Activated CD4-positive, alpha-beta T cell treated with anti-CD3 and anti-CD28 coated beads for 36 hours (primary cell): ENCODE measurements around the gene OR2K2. TPM values are rescaled to one million over a fixed set of nuclear protein-coding genes. Genes with fewer than 3 reads are reported as not detected.
"Not testable (repeated sequence)": the region's sequence is repeated elsewhere in the genome, so short reads cannot be mapped to it uniquely, and the experiment has no call there.

ENCODE experiments used
- ATAC-seq: fragments of 200-7000 bp; cut with Tn5 transposase; one replicate; pipeline ENCODE4 v1.10.0; 2021; ENCODE audit warnings: mild to moderate bottlenecking, moderate library complexity
- CTCF ChIA-PET: fragments of 350-600 bp; sonication (Branson Sonifier 250); formaldehyde crosslinking; loops from one replicate; lab custom pipeline; 2021; ENCODE audit warnings: antibody characterized with exemption; lab: Charles Lee
- POLR2A ChIA-PET: fragments of 350-600 bp; sonication (Branson Sonifier 250); formaldehyde crosslinking; loops from one replicate; lab custom pipeline; 2021; ENCODE audit warnings: antibody characterized with exemption, inconsistent platforms; lab: Charles Lee
- DNase-seq: peaks from one replicate; pipeline ENCODE4 v3.0.0-alpha.2; 2020
- H3K27ac Mint-ChIP-seq: one replicate; pipeline ENCODE4 v1.8.0; 2021; ENCODE audit warnings: mixed read lengths
- H3K27me3 Mint-ChIP-seq: one replicate; pipeline ENCODE4 v1.8.0; 2021; ENCODE audit warnings: mixed read lengths
- H3K36me3 Mint-ChIP-seq: one replicate; pipeline ENCODE4 v1.8.0; 2021; ENCODE audit warnings: low read depth, mixed read lengths
- H3K4me1 Mint-ChIP-seq: one replicate; pipeline ENCODE4 v1.8.0; 2021; ENCODE audit warnings: mixed read lengths
- H3K4me3 Mint-ChIP-seq: one replicate; pipeline ENCODE4 v1.8.0; 2021; ENCODE audit warnings: mild to moderate bottlenecking, moderate library complexity, mixed read lengths
- H3K9me3 Mint-ChIP-seq: one replicate; pipeline ENCODE4 v1.8.0; 2021; ENCODE audit warnings: low read depth, mixed read lengths
- intact Hi-C, 2 experiments: fragments of 100-400 bp; cut with DNase I in 1 of 2; cut with micrococcal nuclease in 1 of 2; formaldehyde crosslinking; loops; one replicate each; pipeline versions ENCODE4 v1.14.2 to v1.15.1; 2022 to 2024; cut with DNase I, micrococcal nuclease
- total RNA-seq, 2 experiments: library from RNA; stranded (reverse); gene quantifications; one replicate each; pipeline ENCODE4 v1.2.3, GENCODE V29; 2021

The OR2K2 gene
- total RNA-seq, 2 experiments from 2014 or later = not detected

GRCh38 chr9:111297066-111297824 is 32.8 kb downstream of the OR2K2 start:
- H3K27me3 Mint-ChIP-seq = peaks cover 10% of the 10 kb centered on the region
- no peak for ATAC-seq
- H3K9me3 Mint-ChIP-seq = peaks cover 3% of the 10 kb centered on the region
- intact Hi-C loops = loop anchor here (5.0 kb wide), 4 partner anchors 260 to 870 kb away; partner anchors contain the start of gene LPAR1 (in 1 of the 2)
- no peaks in the 10 kb centered on the region for H3K36me3 Mint-ChIP-seq
- H3K27ac Mint-ChIP-seq = no peak overlapping the region
- POLR2A ChIA-PET = interaction anchor here (0.6 kb wide), 1 partner anchor 23 kb away, joined by 4 read pairs; no protein-coding TSS in a partner anchor
- DNase-seq = no peak
- no peak overlapping the region for H3K4me3 Mint-ChIP-seq
- H3K4me1 Mint-ChIP-seq = no peaks in the 10 kb centered on the region
- CTCF ChIA-PET = interaction anchor here (1.1 kb wide), 1 partner anchor 8 kb away, joined by 4 read pairs; no protein-coding TSS in a partner anchor

- CTCF ChIA-PET = interaction anchor here (0.8 kb wide), 1 partner anchor 1112 kb away, joined by 5 read pairs; no protein-coding TSS in a partner anchor
- ATAC-seq = no peak
- H3K4me1 Mint-ChIP-seq = no peaks in the 10 kb centered on the region
- H3K4me3 Mint-ChIP-seq = no peak overlapping the region
- no peak for DNase-seq
- peaks cover 16% of the 10 kb centered on the region for H3K27me3 Mint-ChIP-seq
- no peak overlapping the region for H3K27ac Mint-ChIP-seq
- peaks cover 3% of the 10 kb centered on the region for H3K9me3 Mint-ChIP-seq
- intact Hi-C loops = loop anchor here (5.0 kb wide), 4 partner anchors 258 to 868 kb away; partner anchors contain the start of gene LPAR1 (in 1 of the 2)
- POLR2A ChIA-PET = no interaction called here
- no peaks in the 10 kb centered on the region for H3K36me3 Mint-ChIP-seq
Observed at GRCh38 chr9:111294691-111295451, 35.2 kb downstream of the OR2K2 start.

GRCh38 chr9:111287127-111287526 is 42.9 kb downstream of the OR2K2 start:
- CTCF ChIA-PET = no interaction called here
- Mint-ChIP-seq H3K27me3 (peaks cover 21% of the 10 kb centered on the region), H3K27ac (no peak overlapping the region), H3K9me3 (no peaks in the 10 kb centered on the region), H3K4me1 (peaks cover 10% of the 10 kb centered on the region), H3K4me3 (no peak overlapping the region), H3K36me3 (no peaks in the 10 kb centered on the region)
- ATAC-seq (no peak), DNase-seq (no peak)
- POLR2A ChIA-PET = no interaction called here
- intact Hi-C loops = no loop called here

GRCh38 chr9:111284703-111285102 is 45.3 kb downstream of the OR2K2 start:
- ATAC-seq = no peak
- CTCF ChIA-PET = interaction anchor here (0.6 kb wide), 1 partner anchor 22 kb away, joined by 3 read pairs; no protein-coding TSS in a partner anchor
- H3K27ac Mint-ChIP-seq = no peak overlapping the region
- H3K36me3 Mint-ChIP-seq = no peaks in the 10 kb centered on the region
- intact Hi-C loops = no loop called here
- no peak for DNase-seq
- peaks cover 10% of the 10 kb centered on the region for H3K4me1 Mint-ChIP-seq
- H3K9me3 Mint-ChIP-seq = no peaks in the 10 kb centered on the region
- peaks cover 29% of the 10 kb centered on the region for H3K27me3 Mint-ChIP-seq
- POLR2A ChIA-PET = no interaction called here
- no peak overlapping the region for H3K4me3 Mint-ChIP-seq

- Mint-ChIP-seq H3K27ac (no peak overlapping the region), H3K36me3 (no peaks in the 10 kb centered on the region), H3K27me3 (peaks cover 29% of the 10 kb centered on the region), H3K4me3 (no peak overlapping the region), H3K9me3 (no peaks in the 10 kb centered on the region), H3K4me1 (peaks cover 1% of the 10 kb centered on the region)
- ChIA-PET CTCF (no interaction called here), POLR2A (no interaction called here)
- intact Hi-C loops = no loop called here
- DNase-seq (no peak), ATAC-seq (no peak)
Observed at GRCh38 chr9:111282845-111283244, 47.2 kb downstream of the OR2K2 start.

- CTCF ChIA-PET = interaction anchor here (0.7 kb wide), 2 partner anchors 216 to 244 kb away, joined by 3 read pairs; no protein-coding TSS in a partner anchor
Observed at GRCh38 chr9:111280795-111281194, 49.2 kb downstream of the OR2K2 start.

More at GRCh38 chr9:111280795-111281194, 49.2 kb downstream of the OR2K2 start:
- H3K4me1 Mint-ChIP-seq, intact Hi-C loops, POLR2A ChIA-PET, H3K27ac Mint-ChIP-seq, DNase-seq, H3K36me3 Mint-ChIP-seq, ATAC-seq, H3K4me3 Mint-ChIP-seq, H3K9me3 Mint-ChIP-seq: not testable (repeated sequence)
- H3K27me3 Mint-ChIP-seq = peaks cover 28% of the 10 kb centered on the region

Other genes starting within 250 kb of the OR2K2 start
- gene ECPAS, start 154.2 kb upstream of the OR2K2 start, total RNA-seq = 100 to 1,000 TPM in 1 of 2 experiments, 10 to 100 TPM in 1; 78.4 to 127 TPM
- gene ZNF483, start 195.0 kb upstream of the OR2K2 start, total RNA-seq = 1 to 10 TPM; 2.5 to 3.0 TPM